HUDEP-2 (cell line): ENCODE data around the gene DYSF.

Experiments used
- DNase-seq, 76 experiments: peaks; one replicate each; lab custom pipeline; 2025; ENCODE audit not compliant: unreplicated experiment in 76 of 76; lab: John Stamatoyannopoulos, UW

The DYSF gene

GRCh38 chr2:71521436-71521950 lies 68.1 kb downstream of the DYSF start:
- no peak for DNase-seq

- DNase-seq = no peak
Measured at GRCh38 chr2:71524476-71524875, 71.1 kb downstream of the DYSF start.

- DNase-seq = no peak
Measured at GRCh38 chr2:71526141-71526540, 72.8 kb downstream of the DYSF start.

GRCh38 chr2:71526975-71527374 lies 73.6 kb downstream of the DYSF start:
- no peak for DNase-seq

GRCh38 chr2:71528131-71528591 lies 74.8 kb downstream of the DYSF start:
- DNase-seq = no peak

- no peak for DNase-seq
Measured at GRCh38 chr2:71528749-71529148, 75.4 kb downstream of the DYSF start.

- no peak for DNase-seq
Measured at GRCh38 chr2:71530211-71530610, 76.8 kb downstream of the DYSF start.

- peak in 42 of 76 experiments; percentile 3 to 65 (median 30) for DNase-seq
Measured at GRCh38 chr2:71530641-71531332, 77.4 kb downstream of the DYSF start.

- peak in 10 of 76 experiments; percentile 1 to 43 (median 16) for DNase-seq
Measured at GRCh38 chr2:71531522-71532047, 78.2 kb downstream of the DYSF start.

- DNase-seq = no peak
Measured at GRCh38 chr2:71532327-71532726, 79.0 kb downstream of the DYSF start.

- no peak for DNase-seq
Measured at GRCh38 chr2:71534201-71534600, 80.8 kb downstream of the DYSF start.

- DNase-seq = no peak
Measured at GRCh38 chr2:71534826-71535225, 81.5 kb downstream of the DYSF start.

- DNase-seq = no peak
Measured at GRCh38 chr2:71535526-71535925, 82.2 kb downstream of the DYSF start.

GRCh38 chr2:71536226-71536671 lies 82.9 kb downstream of the DYSF start:
- no peak for DNase-seq

- no peak for DNase-seq
Measured at GRCh38 chr2:71538241-71538640, 84.9 kb downstream of the DYSF start.

- DNase-seq = no peak
Measured at GRCh38 chr2:71538656-71539265, 85.4 kb downstream of the DYSF start.

- DNase-seq = no peak
Measured at GRCh38 chr2:71540818-71541217, 87.5 kb downstream of the DYSF start.

GRCh38 chr2:71544919-71545571 lies 91.7 kb downstream of the DYSF start:
- peak in 1 of 76 experiments; percentile 8 for DNase-seq

- DNase-seq = peak in 46 of 76 experiments; percentile 4 to 68 (median 28)
Measured at GRCh38 chr2:71545572-71546274, 92.4 kb downstream of the DYSF start.

- no peak for DNase-seq
Measured at GRCh38 chr2:71546275-71546638, 92.9 kb downstream of the DYSF start.
